Mucosa of descending colon (tissue), 3 donors: ENCODE data around the gene TALDO1. TPM values are rescaled to one million over a fixed set of nuclear protein-coding genes. Genes with fewer than 3 reads are reported as not detected.

Experiments
- ATAC-seq: fragments of 200-7000 bp; cut with Tn5 transposase; one replicate; pipeline ENCODE4 v1.9.1; 2020; ENCODE audit warnings: mild to moderate bottlenecking, moderate library complexity
- DNase-seq, 3 donors: peaks; one replicate each; pipeline ENCODE4 v3.0.0-alpha.2; 2020
- H3K36me3 ChIP-seq: fragments of 200-600 bp; one replicate; pipeline ENCODE4 v1.8.0; 2021; ENCODE audit warnings: low read depth, mild to moderate bottlenecking
- H3K4me1 ChIP-seq: fragments of 200-600 bp; one replicate; pipeline ENCODE4 v1.8.0; 2021; ENCODE audit warnings: low read depth, mild to moderate bottlenecking
- H3K4me3 ChIP-seq: fragments of 200-600 bp; one replicate; pipeline ENCODE4 v1.8.0; 2021; ENCODE audit warnings: mild to moderate bottlenecking
- H3K9me3 ChIP-seq: fragments of 200-600 bp; one replicate; pipeline ENCODE4 v1.8.0; 2021; ENCODE audit warnings: mild to moderate bottlenecking
- CTCF ChIP-seq: fragments of 200-600 bp; IDR thresholded peaks from one replicate; pipeline ENCODE4 v1.8.0; 2022; ENCODE audit warnings: antibody characterized with exemption, mild to moderate bottlenecking
- intact Hi-C, 2 donors: fragments of 100-400 bp; cut with DNase I in 1 of 2; cut with micrococcal nuclease in 1 of 2; formaldehyde crosslinking; loops; one replicate each; pipeline versions ENCODE4 v1.11.0 to v1.11.1; 2022; cut with DNase I, micrococcal nuclease
- total RNA-seq, 3 donors: library from RNA; stranded (reverse); fragmentation: NEBNext Ultra II Directional in 2 of 3; extraction: Animal tissue kit (Norgen Biotek cat#: 25700) in 2 of 3; gene quantifications; one replicate each; pipeline versions ENCODE4 v1.2.1 to v1.2.4, GENCODE V29; 2021 to 2023
- donor health status: DM: no; HTN: no; CAD: no; lungs with moderate emphysema.
- donor health status: DM: no; HTN: no; CAD: no.
- donor health status: DM: no; HTN: yes; CAD: no.

The TALDO1 gene
- total RNA-seq, 3 donors from 2014 or later, result 101 to 158 (median 128) TPM

GRCh38 chr11:791658-792534, 44.6 kb downstream of the TALDO1 start:
- Histone ChIP-seq H3K36me3 (no peaks in the 10 kb centered on the region), H3K4me1 (peaks cover 14% of the 10 kb centered on the region), H3K9me3 (no peaks in the 10 kb centered on the region), H3K4me3 (no peak overlapping the region)
- intact Hi-C loops, result no loop called here
- TF ChIP-seq CTCF, result no peak
- no peak for ATAC-seq
- no peak for DNase-seq

GRCh38 chr11:792535-792821, 45.2 kb downstream of the TALDO1 start:
- peaks cover 20% of the 10 kb centered on the region for H3K4me1 ChIP-seq
- intact Hi-C loops, result no loop called here
- ATAC-seq, result no peak

GRCh38 chr11:792873-793272, 45.6 kb downstream of the TALDO1 start:
- ATAC-seq, result no peak
- intact Hi-C loops, result no loop called here
- H3K4me1 ChIP-seq, result peaks cover 22% of the 10 kb centered on the region

More at GRCh38 chr11:792535-792821, 45.2 kb downstream of the TALDO1 start:
- no peaks in the 10 kb centered on the region for H3K9me3 ChIP-seq
- no peak for TF ChIP-seq CTCF
- no peak for DNase-seq
- no peak overlapping the region for H3K4me3 ChIP-seq
- no peaks in the 10 kb centered on the region for H3K36me3 ChIP-seq

GRCh38 chr11:793556-793955, 46.3 kb downstream of the TALDO1 start:
- intact Hi-C loops, result no loop called here
- DNase-seq (no peak), ATAC-seq (no peak)
- Histone ChIP-seq H3K4me3 (no peak overlapping the region), H3K4me1 (peaks cover 26% of the 10 kb centered on the region), H3K36me3 (no peaks in the 10 kb centered on the region), H3K9me3 (no peaks in the 10 kb centered on the region)
- no peak for TF ChIP-seq CTCF

More at GRCh38 chr11:792873-793272, 45.6 kb downstream of the TALDO1 start:
- no peaks in the 10 kb centered on the region for H3K36me3 ChIP-seq
- no peaks in the 10 kb centered on the region for H3K9me3 ChIP-seq
- TF ChIP-seq CTCF, result no peak
- no peak overlapping the region for H3K4me3 ChIP-seq
- DNase-seq, result no peak

GRCh38 chr11:794013-794765, 46.9 kb downstream of the TALDO1 start:
- Histone ChIP-seq H3K9me3 (no peaks in the 10 kb centered on the region), H3K36me3 (no peaks in the 10 kb centered on the region), H3K4me3 (no peak overlapping the region), H3K4me1 (peaks cover 27% of the 10 kb centered on the region)
- TF ChIP-seq CTCF, result no peak
- no peak for DNase-seq
- no peak for ATAC-seq
- intact Hi-C loops, result no loop called here
